ENCODE data around the gene PIM3. TPM values are rescaled to one million over a fixed set of nuclear protein-coding genes. Genes with fewer than 3 reads are reported as not detected.
A peak's percentile ranks its signal among the peaks of the same experiment; 100 is the strongest.

Gene PIM3
- total RNA-seq, 4 donors from 2014 or later: 66.2 to 142 (median 105) TPM

DNA sequence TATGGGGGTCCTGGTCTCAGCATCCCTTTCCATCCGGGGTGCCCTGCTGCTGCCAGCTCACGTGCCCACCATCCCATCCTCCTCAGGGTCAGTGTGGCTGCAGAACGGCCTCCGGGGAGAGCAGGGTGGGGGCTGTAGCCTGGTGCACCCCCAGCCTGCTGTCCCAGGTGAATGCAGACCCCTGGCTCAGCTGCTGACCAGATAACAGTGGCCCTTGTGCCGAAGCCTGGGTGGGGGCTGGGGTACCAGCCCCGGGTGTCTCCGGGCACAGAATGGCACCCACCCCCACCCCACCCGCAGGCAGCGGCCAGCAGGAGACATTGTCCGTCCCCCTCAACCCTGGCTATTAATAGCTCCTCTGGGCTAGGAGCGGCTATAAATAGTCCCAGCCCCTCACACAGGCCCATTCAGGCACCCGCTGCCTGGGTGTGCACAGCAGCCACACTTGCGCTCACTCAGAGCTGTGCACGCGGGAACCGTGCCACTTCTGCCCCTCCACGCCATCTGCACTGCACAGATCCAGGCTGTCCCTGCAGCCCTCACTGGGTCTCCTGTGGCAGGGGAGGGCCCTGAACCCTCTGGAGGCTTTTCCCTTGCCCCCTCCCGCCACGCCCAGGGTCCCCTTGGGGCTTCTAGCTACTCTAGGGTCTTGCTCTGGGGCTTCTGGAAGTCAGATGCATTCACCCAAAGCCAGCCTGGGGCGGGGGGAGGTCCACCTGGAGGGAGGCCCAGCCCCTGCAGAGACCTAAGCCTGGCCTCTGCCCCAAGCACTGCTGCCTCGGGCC is 23.4 kb upstream of the PIM3 start:
- H3K4me1 ChIP-seq: peaks cover 9 to 47% (median 31%) of the 10 kb centered on the region in 4 donors
- H3K4me3 ChIP-seq: no peak overlapping the region
- H3K27ac ChIP-seq: peak overlapping the region; percentile 89 to 95 (median 90)
- TF ChIP-seq POLR2A (IDR thresholded peaks at IDR 0.05): no peak
- TF ChIP-seq, protein P1, sequence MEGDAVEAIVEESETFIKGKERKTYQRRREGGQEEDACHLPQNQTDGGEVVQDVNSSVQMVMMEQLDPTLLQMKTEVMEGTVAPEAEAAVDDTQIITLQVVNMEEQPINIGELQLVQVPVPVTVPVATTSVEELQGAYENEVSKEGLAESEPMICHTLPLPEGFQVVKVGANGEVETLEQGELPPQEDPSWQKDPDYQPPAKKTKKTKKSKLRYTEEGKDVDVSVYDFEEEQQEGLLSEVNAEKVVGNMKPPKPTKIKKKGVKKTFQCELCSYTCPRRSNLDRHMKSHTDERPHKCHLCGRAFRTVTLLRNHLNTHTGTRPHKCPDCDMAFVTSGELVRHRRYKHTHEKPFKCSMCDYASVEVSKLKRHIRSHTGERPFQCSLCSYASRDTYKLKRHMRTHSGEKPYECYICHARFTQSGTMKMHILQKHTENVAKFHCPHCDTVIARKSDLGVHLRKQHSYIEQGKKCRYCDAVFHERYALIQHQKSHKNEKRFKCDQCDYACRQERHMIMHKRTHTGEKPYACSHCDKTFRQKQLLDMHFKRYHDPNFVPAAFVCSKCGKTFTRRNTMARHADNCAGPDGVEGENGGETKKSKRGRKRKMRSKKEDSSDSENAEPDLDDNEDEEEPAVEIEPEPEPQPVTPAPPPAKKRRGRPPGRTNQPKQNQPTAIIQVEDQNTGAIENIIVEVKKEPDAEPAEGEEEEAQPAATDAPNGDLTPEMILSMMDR (IDR thresholded peaks at IDR 0.05): no peak
- DNase-seq: no peak
- no peaks in the 10 kb centered on the region for H3K27me3 ChIP-seq
- H3K36me3 ChIP-seq: no peaks in the 10 kb centered on the region
- no peaks in the 10 kb centered on the region for H3K9me3 ChIP-seq

DNA sequence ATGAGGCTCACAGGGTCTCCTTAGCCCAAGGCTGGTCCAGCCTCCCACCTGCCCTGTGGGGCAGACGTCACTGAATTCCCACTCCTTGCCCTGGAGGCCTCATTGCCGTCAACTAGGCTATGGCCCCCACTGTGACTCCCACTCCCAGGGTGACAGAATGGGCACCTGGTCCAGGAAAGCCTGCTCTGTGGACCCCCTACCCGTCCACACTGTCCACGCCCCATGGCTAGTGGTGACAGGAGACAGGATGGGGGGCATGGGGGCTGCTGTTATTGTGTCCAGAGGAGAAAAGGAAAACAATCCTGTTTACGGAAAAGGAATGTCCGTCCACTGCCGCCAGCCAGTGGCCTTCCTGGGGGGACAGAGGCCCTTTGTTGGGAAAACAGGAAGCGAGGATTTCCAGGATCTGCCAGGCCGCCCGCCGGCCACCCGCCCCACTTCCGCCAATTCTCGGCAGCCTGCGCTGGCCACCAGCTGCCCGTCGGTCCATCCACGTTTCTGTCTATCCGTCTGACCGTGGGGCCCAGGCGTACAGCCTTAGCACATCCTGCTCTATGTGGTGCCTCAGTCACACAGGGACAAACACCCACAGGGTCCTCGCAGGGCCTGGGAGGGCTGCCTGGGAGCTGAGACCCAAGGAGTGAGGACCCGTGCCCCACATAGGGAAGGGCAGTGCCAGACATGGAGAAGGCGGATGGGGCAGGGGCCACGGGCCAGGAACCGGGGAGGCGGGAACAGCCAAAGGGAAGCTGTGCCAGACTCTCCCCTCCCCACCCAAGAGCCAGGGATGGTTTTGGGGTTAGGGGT is 22.6 kb upstream of the PIM3 start:
- no peak for TF ChIP-seq POLR2A (IDR thresholded peaks at IDR 0.05)
- TF ChIP-seq, protein P1 (IDR thresholded peaks at IDR 0.05): no peak
- H3K27ac ChIP-seq: peak overlapping the region; percentile 89 to 95 (median 90)
- H3K36me3 ChIP-seq: no peaks in the 10 kb centered on the region
- no peaks in the 10 kb centered on the region for H3K27me3 ChIP-seq
- H3K4me3 ChIP-seq: no peak overlapping the region
- peaks cover 9 to 43% (median 26%) of the 10 kb centered on the region in 4 donors for H3K4me1 ChIP-seq
- H3K9me3 ChIP-seq: no peaks in the 10 kb centered on the region
- no peak for DNase-seq

DNA sequence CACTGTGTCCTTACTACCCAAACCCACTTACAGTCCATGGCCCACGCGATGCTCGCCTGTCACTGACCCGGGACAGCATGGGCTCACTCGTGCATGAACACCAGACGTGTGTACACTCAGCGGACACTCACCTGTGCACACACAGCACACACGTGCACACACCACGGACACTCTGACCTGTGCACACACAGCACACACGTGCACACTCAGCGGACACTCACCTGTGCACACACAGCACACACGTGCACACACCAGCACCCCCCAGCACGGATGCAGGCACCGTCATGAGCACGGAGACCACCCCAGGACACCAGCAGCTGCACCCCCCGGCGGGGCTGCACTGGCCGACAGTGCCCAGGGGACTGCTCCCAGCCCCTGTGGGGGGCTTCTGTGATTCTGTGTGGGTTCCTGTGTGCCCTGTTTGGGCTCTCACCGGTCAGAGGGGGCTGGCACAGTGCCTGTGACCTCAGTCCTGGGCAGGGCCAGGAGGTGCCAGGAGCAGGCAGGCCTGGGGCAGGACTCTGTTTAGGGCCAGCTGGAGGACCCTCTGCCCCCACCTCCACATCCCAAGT is 21.9 kb upstream of the PIM3 start:
- DNase-seq: no peak
- Histone ChIP-seq H3K36me3 (no peaks in the 10 kb centered on the region), H3K9me3 (no peaks in the 10 kb centered on the region), H3K27me3 (no peaks in the 10 kb centered on the region), H3K4me1 (peaks cover 9 to 37% (median 20%) of the 10 kb centered on the region in 4 donors), H3K27ac (peak overlapping the region in 1 of 4 donors; percentile 89), H3K4me3 (no peak overlapping the region)
- TF ChIP-seq, protein P1 (IDR thresholded peaks at IDR 0.05): no peak
- no peak for TF ChIP-seq POLR2A (IDR thresholded peaks at IDR 0.05)

DNA sequence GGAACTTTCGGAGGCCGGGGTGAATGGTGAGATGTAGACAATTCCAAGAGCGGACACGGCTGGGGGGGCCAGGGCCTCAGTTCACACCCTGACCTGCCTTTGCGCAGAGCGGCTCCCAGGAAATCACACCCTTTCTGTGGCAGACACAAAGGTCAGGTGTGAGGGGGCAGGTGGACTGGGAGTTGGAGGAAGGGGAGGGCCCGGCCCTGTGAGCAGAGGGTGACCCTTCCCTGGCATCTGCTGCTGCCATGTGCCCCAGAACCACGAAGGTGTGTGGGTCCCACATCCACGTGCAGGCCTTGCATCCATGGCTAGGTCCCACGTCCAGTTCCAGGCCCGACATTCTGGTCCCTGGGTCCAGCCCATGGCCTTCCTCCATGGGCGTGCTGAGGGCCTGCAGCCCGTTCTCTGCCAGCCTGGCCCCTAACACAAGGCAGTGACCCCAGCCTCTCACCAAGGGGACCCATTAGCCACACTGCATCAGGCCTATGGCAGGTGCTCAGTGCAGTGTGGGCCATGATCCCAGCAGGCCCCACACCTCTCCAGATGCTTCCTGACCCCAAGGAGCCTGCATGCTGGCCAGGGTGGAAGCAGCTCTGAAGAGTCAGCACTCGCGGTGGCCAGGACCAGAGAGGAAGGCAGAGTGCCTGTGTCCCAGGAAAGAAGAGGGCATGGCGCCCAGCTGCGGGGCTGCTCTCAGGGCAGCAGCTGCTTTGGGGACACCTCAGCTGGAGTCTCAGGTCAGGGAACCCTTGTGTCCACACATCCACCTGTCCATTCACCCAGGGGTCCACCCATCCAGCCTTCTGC is 18.9 kb upstream of the PIM3 start:
- H3K4me1 ChIP-seq: peaks cover 0 to 21% (median 6%) of the 10 kb centered on the region in 4 donors
- H3K27me3 ChIP-seq: no peaks in the 10 kb centered on the region
- no peak overlapping the region for H3K27ac ChIP-seq
- no peak for TF ChIP-seq POLR2A (IDR thresholded peaks at IDR 0.05)
- TF ChIP-seq, protein P1 (IDR thresholded peaks at IDR 0.05): no peak
- H3K4me3 ChIP-seq: no peak overlapping the region
- no peak for DNase-seq
- no peaks in the 10 kb centered on the region for H3K9me3 ChIP-seq
- no peaks in the 10 kb centered on the region for H3K36me3 ChIP-seq

Data from Peyer's patch (tissue), 4 donors.